Activated naive CD4-positive, alpha-beta T cell treated with Interleukin-2 at 50 U/mL for 16 hours (primary cell): Measurements from ENCODE around the gene CELSR1.

ENCODE experiments used
- DNase-seq: peaks from one replicate; pipeline ENCODE4 v3.0.0-alpha.2; 2020

The CELSR1 gene

GRCh38 chr22:46372686-46373085, 164.7 kb downstream of the CELSR1 start:
- DNase-seq = no peak

DNA sequence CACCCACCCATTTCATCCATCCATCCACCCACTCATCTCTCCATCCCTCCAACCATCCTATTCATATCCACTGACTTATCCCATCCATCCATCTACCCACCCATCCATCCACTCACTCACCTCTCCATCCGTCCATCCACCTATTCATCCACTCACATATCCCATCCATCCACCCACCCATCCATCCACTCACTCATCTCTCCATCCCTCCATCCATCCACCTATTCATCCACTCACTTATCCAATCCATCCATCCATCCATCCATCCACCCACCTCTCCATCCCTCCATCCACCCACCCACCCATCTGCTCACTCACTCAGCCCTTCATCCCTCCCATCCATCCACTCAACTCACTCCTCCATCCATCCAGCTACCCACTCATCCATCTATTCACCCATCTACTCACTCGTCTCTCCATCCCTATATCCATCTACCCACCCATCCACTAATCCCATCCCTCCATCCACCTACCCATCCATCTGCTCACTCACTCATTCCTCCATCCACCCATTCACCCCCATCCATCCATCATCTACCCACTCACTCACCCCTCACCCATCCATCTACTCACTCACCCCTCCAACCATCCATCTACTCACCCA, 165.7 kb downstream of the CELSR1 start:
- no peak for DNase-seq

GRCh38 chr22:46370584-46371291, 166.7 kb downstream of the CELSR1 start:
- peak; percentile 10 for DNase-seq

DNA sequence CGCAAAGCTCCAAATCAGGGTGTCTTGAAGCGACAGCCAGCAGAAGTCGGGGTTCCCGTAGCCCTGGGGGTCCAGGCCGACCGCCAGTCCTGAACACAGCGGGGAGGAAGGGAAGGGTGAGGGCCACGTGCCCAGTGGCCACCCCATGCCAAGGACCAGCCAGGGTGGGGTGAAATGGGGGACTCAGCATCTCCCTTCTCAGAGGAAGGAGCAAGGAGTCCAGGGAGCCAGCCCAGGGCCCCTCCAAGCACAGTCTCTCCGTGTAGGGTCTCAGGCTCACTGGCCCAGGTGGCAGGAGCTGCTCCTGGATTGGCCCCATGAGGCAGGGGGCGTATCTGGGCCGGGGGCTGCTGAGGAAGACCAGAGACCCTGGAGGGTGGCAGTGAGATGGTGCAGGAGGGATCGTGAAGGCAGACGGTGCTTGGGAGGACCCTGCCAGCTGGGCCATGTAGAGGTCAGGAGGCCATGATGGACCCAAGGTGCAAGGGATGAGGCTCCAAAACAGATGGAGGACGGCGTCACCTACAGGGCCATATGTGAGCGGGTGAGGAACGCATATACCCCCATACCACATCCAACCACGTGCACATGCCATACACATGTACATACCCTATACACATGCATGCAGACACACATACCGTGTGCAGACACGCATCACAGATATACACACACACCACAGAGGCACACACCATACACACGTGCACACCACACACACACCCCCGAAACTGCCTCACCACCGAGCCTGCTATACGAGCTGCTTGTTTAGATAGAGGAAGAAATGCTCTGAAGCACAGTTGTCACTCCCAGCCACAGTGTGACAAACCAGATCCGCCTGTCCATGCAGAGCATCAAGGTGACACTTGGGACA, 167.5 kb downstream of the CELSR1 start:
- DNase-seq = no peak

GRCh38 chr22:46368871-46369715, 168.3 kb downstream of the CELSR1 start:
- DNase-seq = no peak

- no peak for DNase-seq
Observed at GRCh38 chr22:46368422-46368821, 169.0 kb downstream of the CELSR1 start.

DNA sequence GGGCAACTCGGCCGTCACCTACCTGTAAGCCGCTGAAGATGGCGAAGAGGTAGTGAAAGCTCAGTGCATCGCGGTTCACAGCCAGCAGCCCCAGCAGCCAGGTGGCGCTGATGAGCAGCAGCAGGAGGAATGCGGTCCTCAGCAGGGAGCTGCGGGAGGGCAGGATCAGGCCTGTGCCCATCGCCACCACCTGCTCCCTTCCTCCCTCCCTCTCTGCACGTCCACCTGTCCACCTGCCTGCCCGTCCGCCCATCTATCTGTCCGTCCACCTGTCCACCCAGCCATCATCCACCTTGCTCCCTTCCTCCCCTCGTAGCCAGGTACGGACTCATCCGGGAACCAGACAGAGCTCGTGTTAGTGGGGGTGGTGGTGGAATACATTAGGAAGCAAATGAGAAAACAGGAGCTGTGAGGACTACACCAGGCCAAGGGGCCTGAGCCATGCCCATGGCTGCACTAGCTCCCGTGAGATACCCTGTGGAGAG, 169.7 kb downstream of the CELSR1 start:
- peak; percentile 71 for DNase-seq

DNA sequence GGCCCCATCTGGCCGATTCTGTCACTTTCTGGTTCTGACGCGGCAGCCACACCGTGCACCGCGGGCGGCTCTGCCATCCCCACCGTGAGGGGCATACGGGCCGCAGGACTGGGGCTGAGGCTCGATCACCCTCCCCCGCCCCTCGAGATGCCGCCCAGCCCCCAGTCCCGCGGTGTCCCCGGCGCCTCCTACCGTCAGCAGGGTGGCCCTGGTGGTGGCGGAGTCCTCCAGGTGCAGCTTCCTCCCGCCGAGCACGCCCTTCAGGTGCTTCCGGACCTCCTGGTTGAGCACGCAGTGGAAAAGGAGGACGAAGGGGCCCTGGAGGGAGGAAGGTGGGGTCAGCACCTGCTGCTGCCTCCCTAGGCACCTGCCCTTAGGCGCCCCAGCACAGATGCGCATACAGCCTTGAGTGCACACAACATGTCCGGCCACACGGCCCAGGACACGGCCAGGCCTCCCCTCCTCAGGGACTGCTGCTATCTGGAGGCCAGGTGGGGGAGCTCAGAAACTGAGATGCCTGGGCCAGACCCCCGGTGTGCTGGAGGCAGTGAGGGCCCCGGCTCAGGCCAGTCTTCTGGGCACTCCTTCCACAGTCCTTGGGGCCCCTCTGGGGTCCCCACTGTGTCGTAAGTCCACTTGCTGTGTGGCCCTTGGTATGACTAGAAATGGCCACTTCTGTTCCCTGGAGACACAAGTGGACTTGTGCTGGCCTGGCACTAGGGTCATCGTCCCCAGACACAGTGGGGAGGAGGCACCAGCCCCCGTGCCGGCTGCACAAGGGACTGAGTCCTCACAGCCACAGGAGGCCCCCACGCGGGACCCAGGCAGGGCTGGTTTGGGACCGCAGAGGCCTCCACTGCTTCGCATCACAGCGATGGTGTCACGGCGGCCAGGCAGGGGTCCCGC, 170.4 kb downstream of the CELSR1 start:
- no peak for DNase-seq

GRCh38 chr22:46366327-46366731, 171.1 kb downstream of the CELSR1 start:
- DNase-seq = no peak

GRCh38 chr22:46365166-46365624, 172.2 kb downstream of the CELSR1 start:
- DNase-seq = no peak

GRCh38 chr22:46364341-46365165, 172.9 kb downstream of the CELSR1 start:
- no peak for DNase-seq

DNA sequence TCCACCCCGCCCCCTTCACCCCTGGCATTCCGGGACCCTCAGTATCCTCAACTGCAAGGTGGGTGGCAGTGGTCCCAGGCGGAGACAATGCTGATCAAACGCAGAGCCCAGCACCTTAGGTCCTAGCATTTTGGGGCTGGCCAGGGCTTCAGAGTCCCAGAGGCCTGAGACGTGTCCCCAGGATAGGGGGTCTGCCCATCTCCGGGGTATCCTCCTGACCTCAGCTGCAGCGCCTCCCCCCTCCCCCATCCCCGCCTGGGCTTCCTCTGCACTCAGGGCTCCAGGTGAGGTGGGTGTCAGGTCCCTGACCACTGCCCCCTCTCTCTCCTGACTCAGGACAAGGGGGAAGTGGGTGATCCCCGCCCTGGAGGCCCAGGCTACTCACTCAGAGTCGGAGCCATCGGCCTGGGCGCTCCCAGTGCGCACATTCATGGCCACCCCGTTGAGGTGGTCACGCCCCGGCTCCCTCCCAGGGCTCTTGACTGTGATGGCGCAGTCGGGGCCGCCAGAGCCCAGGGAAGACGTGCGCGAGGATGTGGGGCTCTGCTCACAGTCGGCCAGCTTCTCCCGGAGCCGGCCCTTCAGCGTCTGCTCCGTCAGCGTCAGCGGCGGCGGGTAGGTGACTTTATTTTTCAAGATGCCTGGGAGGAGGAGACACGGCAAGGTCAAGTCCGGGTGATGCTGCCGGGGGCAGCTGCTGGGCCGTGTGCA, 173.7 kb downstream of the CELSR1 start:
- DNase-seq = no peak

DNA sequence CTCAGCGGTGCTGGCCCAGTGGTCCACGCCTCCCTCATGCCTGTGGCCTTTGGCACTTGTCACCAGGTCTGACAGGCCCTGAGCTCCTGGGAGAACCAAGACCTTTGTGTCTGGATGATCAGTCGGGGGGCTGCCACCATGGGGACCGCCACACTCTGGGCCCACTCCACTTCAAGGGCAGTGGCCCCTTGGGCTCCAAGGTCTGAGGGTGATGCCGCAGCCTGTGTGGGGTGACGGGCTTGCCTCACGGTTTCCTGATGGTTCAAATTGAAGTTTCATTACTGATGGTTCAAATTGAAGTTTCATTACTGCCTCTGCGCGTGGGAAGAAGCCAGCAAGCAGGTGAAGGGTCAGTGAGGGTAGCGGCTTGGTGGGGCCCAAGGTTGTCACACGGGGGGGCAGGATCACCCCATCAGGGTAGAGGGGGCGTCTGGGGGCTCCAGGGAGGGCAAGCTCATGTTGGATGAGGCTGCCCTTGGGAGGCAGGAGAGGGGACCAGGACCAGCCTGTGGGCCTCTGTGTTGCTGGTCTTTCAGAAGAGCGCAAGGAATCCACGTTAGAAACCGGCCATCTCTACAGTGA, 174.4 kb downstream of the CELSR1 start:
- DNase-seq = no peak

- DNase-seq = no peak
Observed at GRCh38 chr22:46362203-46362933, 175.1 kb downstream of the CELSR1 start.

GRCh38 chr22:46361826-46362202, 175.6 kb downstream of the CELSR1 start:
- DNase-seq = no peak

GRCh38 chr22:46360891-46361290, 176.5 kb downstream of the CELSR1 start:
- DNase-seq = no peak

GRCh38 chr22:46360097-46360496, 177.3 kb downstream of the CELSR1 start:
- DNase-seq = no peak

GRCh38 chr22:46359362-46359761, 178.1 kb downstream of the CELSR1 start:
- DNase-seq = no peak

GRCh38 chr22:46358766-46359165, 178.7 kb downstream of the CELSR1 start:
- no peak for DNase-seq
